ENCODE results near the gene MYO18B.

The MYO18B gene

GRCh38 chr22:25828422-25828821, 86.4 kb downstream of the MYO18B start:
- FAIRE-seq: no peak

GRCh38 chr22:25829237-25829636, 87.2 kb downstream of the MYO18B start:
- FAIRE-seq: no peak

GRCh38 chr22:25829808-25830777, 88.1 kb downstream of the MYO18B start:
- FAIRE-seq: no peak

GRCh38 chr22:25833091-25833490, 91.1 kb downstream of the MYO18B start:
- FAIRE-seq: no peak

GRCh38 chr22:25833676-25834075, 91.7 kb downstream of the MYO18B start:
- FAIRE-seq: no peak

- no peak for FAIRE-seq
Measured at GRCh38 chr22:25834490-25834889, 92.5 kb downstream of the MYO18B start.

- no peak for FAIRE-seq
Measured at GRCh38 chr22:25835348-25835747, 93.4 kb downstream of the MYO18B start.

- FAIRE-seq: no peak
Measured at GRCh38 chr22:25837288-25837900, 95.4 kb downstream of the MYO18B start.

GRCh38 chr22:25838960-25839741, 97.2 kb downstream of the MYO18B start:
- FAIRE-seq: no peak

GRCh38 chr22:25839755-25840154, 97.8 kb downstream of the MYO18B start:
- no peak for FAIRE-seq

- FAIRE-seq: no peak
Measured at GRCh38 chr22:25840167-25840566, 98.2 kb downstream of the MYO18B start.

GRCh38 chr22:25840891-25841290, 98.9 kb downstream of the MYO18B start:
- FAIRE-seq: no peak

GRCh38 chr22:25841775-25842174, 99.8 kb downstream of the MYO18B start:
- no peak for FAIRE-seq

- no peak for FAIRE-seq
Measured at GRCh38 chr22:25843660-25844405, 101.8 kb downstream of the MYO18B start.

GRCh38 chr22:25844601-25845000, 102.6 kb downstream of the MYO18B start:
- no peak for FAIRE-seq

GRCh38 chr22:25845985-25846745, 104.2 kb downstream of the MYO18B start:
- FAIRE-seq: no peak

GRCh38 chr22:25847451-25847850, 105.5 kb downstream of the MYO18B start:
- no peak for FAIRE-seq

GRCh38 chr22:25848954-25849353, 107.0 kb downstream of the MYO18B start:
- no peak for FAIRE-seq

- no peak for FAIRE-seq
Measured at GRCh38 chr22:25849522-25849921, 107.5 kb downstream of the MYO18B start.

GRCh38 chr22:25852223-25852622, 110.2 kb downstream of the MYO18B start:
- no peak for FAIRE-seq

- no peak for FAIRE-seq
Measured at GRCh38 chr22:25853078-25853477, 111.1 kb downstream of the MYO18B start.
